Neural progenitor cell (in vitro differentiated cells): ENCODE measurements around the gene TIMM29. TPM values are rescaled to one million over a fixed set of nuclear protein-coding genes. Genes with fewer than 3 reads are reported as not detected.
"Not testable (repeated sequence)": the region's sequence is repeated elsewhere in the genome, so short reads cannot be mapped to it uniquely, and the experiment has no call there.

Experiments used
- DNase-seq: peaks from one replicate; pipeline ENCODE4 v3.0.0-alpha.2; 2016; ENCODE audit warnings: low spot score
- H2AFZ ChIP-seq: fragments of 200-600 bp; sonication (generic); replicated peaks from 2 replicates; pipeline ENCODE4 v1.6.1; 2016; ENCODE audit warnings: antibody characterized with exemption
- H3F3A ChIP-seq: fragments of 200-600 bp; sonication (generic); 2 replicates; pipeline ENCODE4 v1.6.1; 2016; ENCODE audit warnings: antibody characterized with exemption, low read depth
- H3K27ac ChIP-seq: fragments of 200-600 bp; sonication (generic); 2 replicates; pipeline ENCODE4 v1.5.1; 2016; ENCODE audit warnings: mild to moderate bottlenecking
- H3K27me3 ChIP-seq: fragments of 200-600 bp; sonication (generic); 2 replicates; pipeline ENCODE4 v1.6.1; 2016; ENCODE audit warnings: mild to moderate bottlenecking, moderate library complexity
- H3K36me3 ChIP-seq: fragments of 200-600 bp; sonication (generic); 2 replicates; pipeline ENCODE4 v1.5.1; 2016
- H3K4me1 ChIP-seq: fragments of 200-600 bp; sonication (generic); 2 replicates; pipeline ENCODE4 v1.6.1; 2016; ENCODE audit warnings: mixed run types
- H3K4me2 ChIP-seq: fragments of 200-600 bp; sonication (generic); 2 replicates; pipeline ENCODE4 v1.6.1; 2016
- H3K4me3 ChIP-seq: fragments of 200-600 bp; sonication (generic); 2 replicates; pipeline ENCODE4 v1.5.1; 2016
- H3K79me2 ChIP-seq: fragments of 200-600 bp; sonication (generic); 2 replicates; pipeline ENCODE4 v1.6.1; 2016; ENCODE audit warnings: low read depth
- H3K9ac ChIP-seq: fragments of 200-600 bp; sonication (generic); 2 replicates; pipeline ENCODE4 v1.6.1; 2016
- H3K9me3 ChIP-seq: fragments of 200-600 bp; sonication (generic); 2 replicates; pipeline ENCODE4 v1.5.1; 2016; ENCODE audit warnings: low read depth
- H4K20me1 ChIP-seq: fragments of 200-600 bp; sonication (generic); 2 replicates; pipeline ENCODE4 v1.6.1; 2016; ENCODE audit warnings: low read depth
- H3K27ac Mint-ChIP-seq: 3 replicates; pipeline ENCODE4 v1.8.0; 2021; ENCODE audit warnings: mixed read lengths
- H3K27me3 Mint-ChIP-seq: 2 replicates; pipeline ENCODE4 v1.8.0; 2022; ENCODE audit warnings: low read depth, mild to moderate bottlenecking, inconsistent platforms, moderate library complexity, mixed read lengths; ENCODE audit not compliant: insufficient read depth
- H3K36me3 Mint-ChIP-seq: 3 replicates; pipeline ENCODE4 v1.8.0; 2021; ENCODE audit warnings: mixed read lengths
- H3K4me1 Mint-ChIP-seq: 3 replicates; pipeline ENCODE4 v1.8.0; 2021; ENCODE audit warnings: mixed read lengths
- H3K4me3 Mint-ChIP-seq: 3 replicates; pipeline ENCODE4 v1.8.0; 2021; ENCODE audit warnings: mild to moderate bottlenecking, moderate library complexity, mixed read lengths
- H3K9me3 Mint-ChIP-seq: 3 replicates; pipeline ENCODE4 v1.8.0; 2020; ENCODE audit warnings: mixed read lengths
- EZH2 ChIP-seq: fragments of 200-600 bp; sonication (generic); IDR thresholded peaks from 2 replicates; pipeline ENCODE4 v1.6.1; 2017; ENCODE audit warnings: antibody characterized with exemption, mild to moderate bottlenecking, moderate library complexity
- EZH2phosphoT487 ChIP-seq: fragments of 200-600 bp; sonication (generic); IDR thresholded peaks from 2 replicates; pipeline ENCODE4 v1.6.1; 2017; ENCODE audit warnings: antibody characterized with exemption
- total RNA-seq: library from RNA; depleted of rRNA; stranded (reverse); fragments of >200 nt; gene quantifications from 2 replicates; pipeline ENCODE4 v1.2.3, GENCODE V29; 2015; ENCODE audit warnings: low replicate concordance
- TF ChIP-seq, protein P1 (sequence below): fragments of 200-600 bp; sonication (generic); IDR thresholded peaks from 2 replicates; pipeline ENCODE4 v1.5.1; 2017; ENCODE audit warnings: antibody characterized with exemption, mild to moderate bottlenecking

Gene TIMM29
- total RNA-seq, 1 donor from 2014 or later = 24.4 TPM

DNA sequence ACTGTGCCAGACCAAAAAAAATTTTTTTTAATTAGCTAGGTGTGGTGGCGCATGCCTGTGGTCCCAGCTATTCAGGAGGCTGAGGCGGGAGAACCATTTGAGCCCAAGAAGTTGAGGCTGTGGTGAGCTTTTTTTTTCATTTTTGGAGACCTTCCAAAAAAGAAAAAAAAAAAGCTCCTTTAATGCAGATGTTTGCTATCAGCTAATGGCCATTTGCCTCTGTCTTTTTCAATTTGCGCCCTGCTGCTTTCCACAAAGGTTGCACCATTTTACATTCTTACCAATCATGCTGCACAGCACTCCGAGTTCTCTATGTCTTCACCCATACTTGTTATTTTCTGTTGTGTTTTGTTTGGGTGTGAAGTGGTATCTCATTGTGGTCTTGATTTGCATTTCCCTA is 16.7 kb downstream of the TIMM29 start:
- peaks cover 9% of the 10 kb centered on the region for H3K4me1 Mint-ChIP-seq
- Histone ChIP-seq H3K79me2 (no peaks in the 10 kb centered on the region), H2AFZ (no peak overlapping the region), H3K4me3 (no peak overlapping the region), H3K27ac (no peak overlapping the region), H3K9me3 (no peaks in the 10 kb centered on the region), H4K20me1 (no peaks in the 10 kb centered on the region), H3K36me3 (no peaks in the 10 kb centered on the region), H3K4me2 (no peak overlapping the region), H3K27me3 (no peaks in the 10 kb centered on the region), H3F3A (peaks cover 10% of the 10 kb centered on the region), H3K9ac (no peak overlapping the region), H3K4me1 (no peaks in the 10 kb centered on the region)
- no peak for DNase-seq
- H3K36me3 Mint-ChIP-seq = no peaks in the 10 kb centered on the region
- peaks cover 7% of the 10 kb centered on the region for H3K27me3 Mint-ChIP-seq
- TF ChIP-seq, protein P1, sequence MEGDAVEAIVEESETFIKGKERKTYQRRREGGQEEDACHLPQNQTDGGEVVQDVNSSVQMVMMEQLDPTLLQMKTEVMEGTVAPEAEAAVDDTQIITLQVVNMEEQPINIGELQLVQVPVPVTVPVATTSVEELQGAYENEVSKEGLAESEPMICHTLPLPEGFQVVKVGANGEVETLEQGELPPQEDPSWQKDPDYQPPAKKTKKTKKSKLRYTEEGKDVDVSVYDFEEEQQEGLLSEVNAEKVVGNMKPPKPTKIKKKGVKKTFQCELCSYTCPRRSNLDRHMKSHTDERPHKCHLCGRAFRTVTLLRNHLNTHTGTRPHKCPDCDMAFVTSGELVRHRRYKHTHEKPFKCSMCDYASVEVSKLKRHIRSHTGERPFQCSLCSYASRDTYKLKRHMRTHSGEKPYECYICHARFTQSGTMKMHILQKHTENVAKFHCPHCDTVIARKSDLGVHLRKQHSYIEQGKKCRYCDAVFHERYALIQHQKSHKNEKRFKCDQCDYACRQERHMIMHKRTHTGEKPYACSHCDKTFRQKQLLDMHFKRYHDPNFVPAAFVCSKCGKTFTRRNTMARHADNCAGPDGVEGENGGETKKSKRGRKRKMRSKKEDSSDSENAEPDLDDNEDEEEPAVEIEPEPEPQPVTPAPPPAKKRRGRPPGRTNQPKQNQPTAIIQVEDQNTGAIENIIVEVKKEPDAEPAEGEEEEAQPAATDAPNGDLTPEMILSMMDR = no peak
- H3K9me3 Mint-ChIP-seq = no peaks in the 10 kb centered on the region
- no peak overlapping the region for H3K27ac Mint-ChIP-seq
- no peak overlapping the region for H3K4me3 Mint-ChIP-seq

- H3K9ac ChIP-seq = no peak overlapping the region
- no peak overlapping the region for H3K27ac ChIP-seq
- H3K27me3 ChIP-seq = no peaks in the 10 kb centered on the region
- no peak for DNase-seq
- peaks cover 4% of the 10 kb centered on the region for H3F3A ChIP-seq
- H3K4me3 ChIP-seq = no peak overlapping the region
- TF ChIP-seq EZH2 = no peak
- TF ChIP-seq, protein P1 = no peak
- no peak for TF ChIP-seq EZH2phosphoT487
- no peak overlapping the region for H3K4me2 ChIP-seq
- no peaks in the 10 kb centered on the region for H3K9me3 ChIP-seq
- H3K4me3 Mint-ChIP-seq = no peak overlapping the region
- no peaks in the 10 kb centered on the region for H3K4me1 ChIP-seq
- peak overlapping the region; percentile 17 for H3K27ac Mint-ChIP-seq
- no peak overlapping the region for H2AFZ ChIP-seq
- no peaks in the 10 kb centered on the region for H3K9me3 Mint-ChIP-seq
- H3K36me3 ChIP-seq = no peaks in the 10 kb centered on the region
- no peaks in the 10 kb centered on the region for H4K20me1 ChIP-seq
- peaks cover 3% of the 10 kb centered on the region for H3K27me3 Mint-ChIP-seq
- no peaks in the 10 kb centered on the region for H3K79me2 ChIP-seq
- H3K4me1 Mint-ChIP-seq = peaks cover 6% of the 10 kb centered on the region
- H3K36me3 Mint-ChIP-seq = no peaks in the 10 kb centered on the region
These were observed 18.5 kb downstream of the TIMM29 start for GRCh38 chr19:10946958-10947657.

- Histone ChIP-seq H4K20me1 (no peaks in the 10 kb centered on the region), H3K27me3 (no peaks in the 10 kb centered on the region), H3K4me3 (no peak overlapping the region), H3K9ac (no peak overlapping the region), H3K4me2 (no peak overlapping the region), H3K4me1 (no peaks in the 10 kb centered on the region), H3K79me2 (no peaks in the 10 kb centered on the region), H2AFZ (no peak overlapping the region), H3F3A (no peaks in the 10 kb centered on the region), H3K36me3 (no peaks in the 10 kb centered on the region), H3K27ac (no peak overlapping the region), H3K9me3 (no peaks in the 10 kb centered on the region)
- Mint-ChIP-seq H3K4me1 (no peaks in the 10 kb centered on the region), H3K9me3 (no peaks in the 10 kb centered on the region), H3K36me3 (no peaks in the 10 kb centered on the region), H3K4me3 (no peak overlapping the region), H3K27me3 (peaks cover 2% of the 10 kb centered on the region), H3K27ac (peak overlapping the region; percentile 37)
- no peak for TF ChIP-seq EZH2phosphoT487
- no peak for DNase-seq
These were observed 24.2 kb downstream of the TIMM29 start for GRCh38 chr19:10952809-10953208.

DNA sequence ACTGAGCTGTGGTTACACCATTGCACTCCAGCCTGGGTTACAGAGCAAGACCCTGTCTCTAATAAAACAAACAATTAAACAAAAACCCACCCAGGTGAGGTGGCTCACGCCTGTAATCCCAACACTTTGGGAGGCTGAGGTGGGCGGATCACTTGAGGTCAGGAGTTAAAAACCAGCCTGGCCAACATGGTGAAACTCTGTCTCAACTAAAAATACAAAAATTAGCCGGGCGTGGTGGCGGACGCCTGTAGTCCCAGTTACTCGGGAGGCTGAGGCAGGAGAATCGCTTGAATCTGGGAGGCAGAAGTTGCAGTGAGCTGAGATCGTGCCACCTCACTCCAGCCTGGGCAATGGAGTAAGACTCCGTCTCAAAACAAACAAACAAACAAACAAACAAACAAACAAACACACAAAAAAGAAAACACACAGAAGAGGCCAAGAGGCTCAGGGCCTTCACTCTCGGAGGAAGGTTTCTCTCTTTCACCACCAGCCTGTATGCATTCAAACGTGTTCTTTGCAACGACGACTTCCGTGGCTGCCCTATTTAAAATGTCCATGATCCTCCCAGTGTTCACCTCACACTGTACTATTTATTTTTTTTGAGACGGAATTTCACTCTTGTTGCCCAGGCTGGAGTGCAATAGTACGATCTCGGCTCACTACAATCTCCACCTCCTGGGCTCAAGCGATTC is 30.8 kb downstream of the TIMM29 start:
- H3K9me3 ChIP-seq, H3K27me3 Mint-ChIP-seq, H3K27ac ChIP-seq, H3K27me3 ChIP-seq, DNase-seq, H3K9ac ChIP-seq, H3K36me3 ChIP-seq, H3K27ac Mint-ChIP-seq, H3K36me3 Mint-ChIP-seq, H2AFZ ChIP-seq, H3K9me3 Mint-ChIP-seq: not testable (repeated sequence)
- Histone ChIP-seq H3K4me1 (peaks cover 21% of the 10 kb centered on the region), H3K4me3 (peak overlapping the region; percentile 76), H3F3A (peaks cover 24% of the 10 kb centered on the region), H3K79me2 (peaks cover 42% of the 10 kb centered on the region), H3K4me2 (peak overlapping the region; percentile 92), H4K20me1 (peaks cover 25% of the 10 kb centered on the region)
- peaks cover 19% of the 10 kb centered on the region for H3K4me1 Mint-ChIP-seq
- peak overlapping the region; percentile 92 for H3K4me3 Mint-ChIP-seq
